Renal pelvis (tissue), 4 donors: ENCODE results near the gene PRKCZ. TPM values are rescaled to one million over a fixed set of nuclear protein-coding genes. Genes with fewer than 3 reads are reported as not detected.

Source experiments
- DNase-seq: peaks from one replicate; pipeline ENCODE4 v3.0.0-alpha.2; 2013
- polyA plus RNA-seq, 3 donors: library from polyadenylated mRNA; unstranded; fragments of 120-200 nt; gene quantifications; one replicate each; pipeline ENCODE4 v1.2.1, GENCODE V29; 2013; ENCODE audit not compliant: insufficient read length in 3 of 3

Gene PRKCZ
- polyA plus RNA-seq, 3 donors, result 33.2 to 37.7 (median 34.5) TPM

DNA sequence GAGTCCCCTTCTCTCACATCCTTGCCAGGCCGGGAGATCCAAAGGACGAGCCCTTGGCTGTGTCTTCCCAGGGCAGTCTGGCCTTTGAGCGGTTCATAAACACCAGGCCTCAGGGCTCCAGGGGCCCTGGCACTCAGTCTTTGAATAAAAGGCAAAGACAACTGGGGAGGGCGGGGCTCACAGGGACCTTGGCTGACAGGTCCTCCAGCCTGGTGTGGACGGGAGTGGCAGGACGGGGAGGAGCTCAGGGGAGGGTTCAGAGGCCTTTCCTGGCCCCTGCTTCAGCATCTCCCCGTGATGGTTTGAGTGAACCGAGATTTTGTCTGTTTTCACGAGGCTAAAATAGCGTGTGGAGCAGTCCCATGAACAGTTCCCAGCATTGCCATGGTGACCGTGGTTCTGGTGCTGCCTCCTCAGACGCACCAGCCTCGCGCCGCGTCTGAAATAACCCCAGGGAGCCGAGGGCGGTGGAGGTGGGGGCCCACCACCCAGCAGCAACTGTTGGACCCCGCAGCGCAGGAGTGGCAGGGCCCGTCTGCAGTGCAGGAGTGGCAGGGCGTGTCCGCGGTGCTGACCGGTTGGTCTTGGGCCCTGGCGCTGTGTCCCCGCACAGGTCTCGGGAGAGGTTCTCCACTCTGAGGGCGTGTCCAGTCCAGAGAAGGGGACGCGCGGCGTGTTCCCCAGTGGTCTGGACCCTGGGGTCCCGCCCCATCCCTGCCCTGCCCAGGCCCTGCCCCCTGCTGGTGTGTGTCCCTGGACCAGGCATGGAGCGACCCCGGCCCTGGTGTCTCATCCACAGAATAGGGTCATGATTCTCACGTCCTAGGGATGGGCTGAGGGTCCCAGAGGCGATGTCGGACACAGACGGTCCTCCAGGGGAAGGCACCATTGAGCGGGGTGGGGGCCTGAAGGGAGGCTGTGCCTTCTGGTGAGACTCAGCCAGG, 7.1 kb upstream of the PRKCZ start:
- DNase-seq, result no peak

DNA sequence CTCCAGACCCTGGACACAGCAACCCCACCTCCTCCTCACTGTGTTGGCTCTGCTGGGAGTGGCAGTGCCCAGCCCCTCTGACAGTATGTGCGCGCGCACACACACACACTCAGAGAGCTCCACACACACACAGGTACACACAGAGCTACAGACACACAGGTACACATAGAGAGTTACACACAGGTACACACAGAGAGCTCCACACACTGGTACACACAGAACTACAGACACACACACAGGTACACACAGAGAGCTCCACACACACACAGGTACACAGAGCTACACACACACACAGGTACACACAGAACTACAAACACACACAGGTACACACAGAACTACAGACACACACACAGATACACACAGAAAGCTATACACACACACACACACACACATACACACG, 6.3 kb upstream of the PRKCZ start:
- DNase-seq, result no peak

DNA sequence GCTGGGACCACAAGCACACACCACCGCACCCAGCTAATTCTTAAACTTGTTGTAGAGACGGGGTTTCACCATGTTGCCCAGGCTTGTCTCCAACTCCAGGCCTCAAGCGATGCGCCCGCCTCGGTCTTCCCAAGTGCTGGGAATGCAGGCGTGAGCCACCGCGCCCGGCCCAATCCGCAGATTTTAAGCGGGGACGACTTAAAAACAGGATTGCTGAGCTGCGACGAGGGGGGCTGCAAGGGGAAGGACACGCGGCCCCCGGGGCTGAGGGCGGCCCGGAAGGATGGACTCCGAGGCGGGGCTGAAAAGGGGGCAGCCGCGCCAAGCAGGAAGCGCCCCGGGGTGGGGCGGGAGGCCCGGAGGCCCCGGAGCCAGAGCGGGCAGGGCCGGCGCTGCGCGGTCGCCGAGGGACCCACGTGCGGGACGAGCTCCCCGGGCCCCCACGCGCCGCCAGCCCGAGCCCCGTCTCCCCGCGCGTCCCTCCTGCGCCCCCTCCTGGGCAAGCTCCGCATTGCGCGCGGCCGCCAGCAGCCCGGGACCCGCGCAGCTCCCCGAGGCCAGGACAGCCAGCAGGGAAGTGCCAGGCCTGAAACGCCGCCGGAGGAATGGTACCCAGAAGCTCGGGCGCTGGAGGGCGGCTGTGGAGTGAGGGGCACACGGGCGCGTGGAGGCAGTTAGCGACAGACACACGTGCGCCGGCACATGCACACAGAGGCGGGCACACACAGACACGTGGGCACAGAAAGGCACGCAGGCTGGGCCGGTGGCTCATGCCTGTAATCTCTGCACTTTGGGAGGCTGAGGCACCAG, 5.5 kb upstream of the PRKCZ start:
- peak; percentile 41 for DNase-seq

DNA sequence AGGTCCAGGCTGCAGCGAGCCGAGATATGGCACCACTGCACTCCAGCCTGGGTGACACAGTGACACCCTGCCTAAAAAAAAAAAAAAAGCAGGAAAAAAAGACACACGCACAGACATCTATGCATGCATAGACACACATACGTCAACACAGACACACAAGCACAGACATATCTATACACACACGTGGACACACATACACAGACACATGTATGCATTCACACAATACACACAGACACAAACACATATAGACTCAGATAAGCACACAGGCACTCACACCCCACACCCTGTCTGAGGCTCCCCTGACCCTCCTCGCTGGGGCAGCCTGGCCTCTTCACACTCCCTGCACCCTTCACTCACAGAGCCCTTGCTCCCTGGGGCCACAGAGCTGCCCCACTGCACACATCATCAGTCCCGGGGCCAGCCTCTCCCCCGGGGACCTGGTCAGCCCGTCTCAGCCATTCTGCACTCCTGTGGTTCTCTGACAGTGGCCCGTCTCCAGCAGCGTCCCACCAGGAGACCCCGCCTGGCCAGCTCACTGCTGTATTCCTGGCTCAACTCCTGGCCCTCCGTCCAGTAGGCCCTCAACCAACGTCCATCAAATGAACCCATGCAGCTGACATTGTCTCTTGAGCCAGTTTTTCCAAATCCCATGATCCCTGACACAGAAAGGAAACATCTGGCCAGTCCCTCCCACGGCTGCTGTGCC, 4.6 kb upstream of the PRKCZ start:
- no peak for DNase-seq

DNA sequence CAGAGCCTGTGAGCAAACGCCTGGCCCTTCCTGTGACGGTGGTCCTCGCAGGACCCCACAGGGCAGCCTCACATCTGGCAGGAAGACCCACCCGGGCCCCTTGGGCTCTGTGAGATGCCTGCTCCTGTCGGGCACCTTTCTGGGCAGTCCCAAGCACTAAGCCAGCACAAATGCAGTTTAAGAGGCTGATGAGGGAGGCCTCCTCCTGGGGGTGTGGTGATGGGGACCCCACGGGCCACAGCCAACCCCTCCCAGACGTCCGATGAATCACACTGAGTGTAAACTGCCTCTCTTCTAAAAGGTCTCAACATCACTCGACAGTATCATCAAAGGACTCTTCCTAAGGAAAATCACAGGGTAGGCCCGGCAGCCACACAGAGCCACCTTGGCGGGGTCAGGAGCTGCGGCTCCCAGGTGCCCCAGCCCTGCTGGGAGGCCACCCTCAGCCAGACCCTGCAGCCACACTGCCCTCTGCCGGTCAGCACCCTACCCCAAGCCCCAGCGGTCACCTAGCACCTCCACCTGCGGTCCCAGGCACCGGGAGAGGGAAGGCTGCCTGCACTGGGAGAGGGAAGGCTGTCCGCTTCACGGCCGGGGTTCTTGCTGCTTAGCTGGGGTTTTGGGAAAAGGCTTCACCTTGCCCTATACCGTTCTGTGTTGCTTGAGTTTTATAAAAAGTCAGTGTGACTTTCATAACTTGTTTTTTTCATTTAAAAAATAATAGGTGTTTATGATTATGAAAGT, 3.9 kb upstream of the PRKCZ start:
- peak; percentile 39 for DNase-seq

DNA sequence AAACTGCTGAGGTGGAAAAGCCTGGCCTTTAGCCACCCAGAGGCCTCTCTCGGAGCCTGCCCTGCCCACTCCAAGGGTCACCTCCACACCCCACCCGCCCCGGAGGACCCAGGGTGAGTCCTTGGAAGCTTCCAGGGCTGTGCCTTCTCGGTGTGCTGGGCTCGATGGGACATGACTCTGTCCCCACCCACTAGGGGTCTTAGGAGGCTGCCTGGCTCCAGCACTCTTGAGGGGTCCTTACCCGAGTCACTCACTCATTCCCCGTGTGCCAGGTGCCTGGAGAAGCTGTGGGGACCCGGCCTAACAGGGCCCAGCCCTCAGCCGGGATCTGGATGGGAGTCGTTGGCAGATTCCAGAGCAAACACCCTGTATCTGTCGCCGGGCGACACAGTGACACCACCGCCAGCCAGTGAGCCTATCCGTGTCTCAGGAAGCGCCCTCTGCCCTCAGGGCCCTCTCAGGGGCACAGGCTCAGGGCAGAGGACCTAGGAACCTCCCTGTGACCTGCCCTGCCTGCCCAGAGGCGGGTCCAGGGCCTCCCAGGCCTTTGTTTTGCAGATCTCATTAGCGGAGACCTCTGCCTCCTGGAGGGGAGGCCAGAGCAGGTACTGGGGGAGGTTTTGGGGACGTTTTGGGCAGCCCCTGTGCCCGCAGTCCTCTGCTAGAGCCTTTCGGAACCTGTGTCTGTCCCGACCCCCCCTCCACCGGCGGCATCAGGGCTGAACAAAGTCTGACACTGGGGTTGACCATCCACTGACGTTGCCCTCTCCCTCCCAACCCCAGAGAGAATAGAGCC, 3.1 kb upstream of the PRKCZ start:
- no peak for DNase-seq

DNA sequence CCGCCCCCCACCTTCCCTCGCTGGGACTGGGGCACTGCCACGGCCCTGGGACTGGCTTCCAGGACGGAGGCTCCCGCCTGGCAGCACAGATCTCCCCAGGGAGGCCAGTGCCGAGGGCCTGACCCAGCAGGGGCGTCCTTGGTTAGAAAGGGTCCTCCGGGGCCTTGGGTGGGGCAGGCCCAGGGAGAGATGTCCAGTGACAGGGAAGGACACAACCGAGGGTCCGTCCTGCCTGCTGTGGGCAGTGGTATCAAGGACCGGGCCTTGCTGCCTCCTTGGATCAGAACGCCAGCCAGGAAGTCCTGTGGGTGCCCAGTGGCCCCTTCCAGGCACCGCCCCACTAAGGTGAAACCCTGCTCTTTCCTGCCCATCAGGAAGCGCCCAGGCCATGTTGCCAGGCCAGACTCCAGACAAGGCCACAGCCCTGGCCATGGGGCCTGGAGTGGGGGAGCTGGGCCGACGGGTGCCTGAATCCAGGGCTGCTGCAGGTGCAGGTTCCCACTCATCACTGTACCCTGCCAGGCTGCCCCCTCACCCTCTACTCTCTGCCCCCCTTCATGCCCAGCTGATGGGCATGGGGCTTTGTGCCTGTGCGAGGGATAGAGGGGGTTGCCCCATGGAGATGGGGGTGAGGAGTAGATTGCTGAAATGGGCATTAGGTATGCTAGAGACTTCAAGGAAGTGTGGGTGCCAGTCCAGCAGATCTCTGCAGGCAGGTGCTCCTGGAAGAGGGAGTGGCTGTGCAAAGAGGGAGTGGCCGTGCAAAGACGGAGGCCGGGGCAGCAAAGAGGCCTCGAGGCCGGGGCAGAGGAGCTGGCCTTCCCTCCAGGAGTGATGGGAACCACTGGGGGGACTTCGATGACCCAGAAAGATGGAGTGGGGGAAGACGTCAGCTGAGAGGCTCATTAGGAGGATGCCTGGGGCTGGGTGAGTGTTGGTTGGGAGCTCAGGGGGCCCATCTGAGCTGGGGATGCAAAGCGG, 2.2 kb upstream of the PRKCZ start:
- DNase-seq, result no peak

DNA sequence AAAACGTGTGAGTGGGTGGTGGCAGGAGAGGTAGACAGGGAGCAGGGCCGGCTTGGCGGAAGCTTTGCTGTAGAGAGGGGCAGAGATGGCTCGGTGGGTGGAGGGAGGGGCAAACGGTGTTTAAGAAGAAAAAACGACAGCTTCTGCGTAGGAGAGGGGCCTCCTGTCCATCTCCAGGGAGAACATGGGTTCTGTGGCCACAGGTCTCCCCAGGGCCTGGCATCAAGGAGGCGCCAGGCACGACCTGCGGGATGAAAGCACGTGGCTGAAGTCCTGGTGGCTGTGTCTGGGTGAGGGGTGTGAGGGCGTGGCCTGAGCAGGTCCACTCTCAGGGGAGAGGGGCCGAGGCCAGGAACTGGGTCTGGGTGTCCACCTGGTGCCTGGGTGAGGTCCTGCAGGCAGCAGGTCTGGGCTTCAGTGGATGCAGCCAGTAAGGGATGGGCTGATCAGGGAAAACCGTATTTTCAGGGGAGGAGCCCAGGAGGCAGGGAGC, 940 bp upstream of the PRKCZ start:
- no peak for DNase-seq

DNA sequence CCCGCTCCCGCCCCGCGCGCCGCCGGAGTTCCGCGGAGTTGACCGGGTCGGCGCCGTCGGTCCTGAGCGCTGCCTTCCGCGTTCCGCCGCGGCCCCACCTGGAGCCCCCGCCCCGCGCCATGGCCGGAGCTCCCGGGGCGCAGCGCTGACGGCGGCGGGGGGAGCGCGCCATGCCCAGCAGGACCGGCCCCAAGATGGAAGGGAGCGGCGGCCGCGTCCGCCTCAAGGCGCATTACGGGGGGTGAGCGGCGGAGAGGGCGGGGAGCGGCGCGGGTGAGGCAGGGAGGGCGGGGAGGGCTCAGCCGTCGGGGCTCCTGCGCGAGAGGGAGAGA, 216 bp downstream of the PRKCZ start:
- no peak for DNase-seq

DNA sequence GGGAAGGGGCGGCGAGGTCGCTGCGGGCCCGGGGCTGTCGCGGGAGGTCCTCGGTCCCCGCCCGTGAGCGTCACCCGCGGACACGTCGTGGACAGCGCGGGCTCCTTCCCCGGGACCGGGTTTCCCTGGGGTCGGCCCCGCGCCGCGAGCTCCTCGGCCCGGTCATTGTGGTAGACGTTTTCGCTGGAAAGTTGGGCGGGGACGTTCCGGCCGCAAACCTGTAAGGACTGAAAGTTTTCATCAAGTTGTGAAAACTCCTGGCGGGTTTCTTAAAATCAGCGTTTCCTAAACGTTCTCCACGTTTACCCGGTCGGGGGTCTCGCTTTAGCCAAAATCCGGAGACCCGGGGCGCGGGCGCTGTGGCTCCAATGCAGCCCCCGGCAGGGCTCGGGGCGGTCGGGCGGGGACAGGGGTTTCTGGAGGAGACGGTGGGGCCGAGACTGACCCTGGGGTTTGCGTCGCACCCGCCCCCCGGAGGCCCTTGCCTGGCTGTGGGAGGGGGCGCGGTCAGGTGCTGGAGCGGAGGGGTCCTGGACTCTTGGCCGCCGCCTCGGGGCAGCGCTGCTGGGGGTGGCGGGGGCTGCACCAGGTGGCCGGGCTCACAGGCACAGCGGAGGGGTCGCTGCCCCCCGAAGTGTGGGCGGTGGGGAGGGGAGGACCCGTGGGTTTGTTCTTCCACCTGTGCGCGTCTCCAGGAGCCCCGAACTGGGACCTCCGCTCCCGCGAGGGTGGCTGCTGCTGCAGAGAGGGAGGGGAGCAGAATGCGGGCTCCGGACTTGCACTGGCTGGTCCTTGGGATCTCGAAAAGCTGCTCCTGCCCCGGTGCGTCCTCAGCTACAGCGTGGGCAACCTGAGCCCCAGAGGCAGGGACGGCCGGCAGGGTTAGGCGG, 827 bp downstream of the PRKCZ start:
- DNase-seq, result no peak

DNA sequence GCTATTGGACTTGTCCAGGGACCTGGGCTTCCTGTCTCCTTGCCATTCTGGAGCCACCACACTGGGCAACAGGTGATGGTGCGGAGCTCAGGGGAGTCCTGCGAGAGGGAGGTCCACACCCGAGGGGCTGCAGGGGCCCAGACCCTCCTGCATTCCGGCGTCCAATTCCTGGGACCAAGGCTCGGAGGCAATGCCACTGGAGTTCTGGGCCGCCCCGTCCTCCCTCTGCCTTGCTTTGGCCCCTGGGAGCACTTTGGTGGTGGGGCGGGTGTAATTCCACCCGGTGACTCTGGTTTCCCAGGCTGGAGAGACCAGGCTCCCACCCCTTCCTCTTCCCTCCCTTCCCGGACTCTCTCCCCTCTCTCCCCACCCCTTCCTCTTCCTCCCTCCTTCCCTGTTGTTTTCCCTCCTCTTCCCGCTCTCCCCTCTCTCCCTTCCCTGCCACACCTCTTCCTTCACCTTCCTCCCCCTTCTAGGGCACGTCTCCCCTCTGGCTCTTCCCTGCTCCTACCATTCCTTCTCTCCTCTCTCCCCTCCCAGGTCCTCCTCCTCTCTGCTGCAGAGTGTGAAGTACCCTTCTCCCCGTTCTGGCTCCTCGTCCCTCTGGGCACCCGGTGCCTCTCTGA, 2.0 kb downstream of the PRKCZ start:
- DNase-seq, result no peak

DNA sequence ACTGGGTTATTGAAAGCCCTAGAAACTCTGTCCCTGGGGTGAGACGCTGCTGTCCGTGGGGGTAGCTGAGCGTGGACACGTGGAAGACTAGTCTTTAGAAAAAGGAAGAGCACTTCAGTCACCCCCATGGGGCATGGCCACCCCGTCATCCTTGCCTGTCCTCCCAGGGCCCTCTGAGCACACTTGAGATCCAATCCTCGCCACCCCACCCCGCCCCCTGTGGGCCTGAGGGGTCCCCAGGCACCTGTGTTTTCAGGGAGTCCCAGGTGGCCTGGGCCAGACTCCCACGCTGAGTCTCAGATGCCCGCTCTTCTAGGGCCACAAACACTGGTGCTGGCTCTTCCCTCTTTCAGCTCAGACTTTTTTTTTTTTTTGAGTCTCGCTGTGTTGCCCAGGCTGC, 2.5 kb downstream of the PRKCZ start:
- no peak for DNase-seq

DNA sequence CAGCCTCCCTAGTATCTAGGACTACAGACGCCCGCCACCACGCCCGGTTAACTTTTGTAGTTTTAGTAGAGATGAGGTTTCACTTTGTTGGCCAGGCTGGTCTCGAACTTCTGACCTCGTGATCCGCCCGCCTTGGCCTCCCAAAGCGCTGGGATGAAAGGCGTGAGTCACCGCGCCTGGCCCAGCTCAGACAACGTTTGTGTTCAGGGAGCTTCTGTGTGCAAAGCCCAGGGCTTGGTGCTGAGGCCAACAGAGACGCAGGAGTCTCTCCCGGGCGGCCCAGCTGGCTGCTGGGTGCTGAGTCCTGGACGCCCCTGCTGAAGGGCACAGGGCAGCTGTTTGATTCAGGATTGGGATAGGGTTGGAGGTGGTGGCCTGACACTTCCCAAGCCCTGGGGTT, 3.0 kb downstream of the PRKCZ start:
- no peak for DNase-seq

DNA sequence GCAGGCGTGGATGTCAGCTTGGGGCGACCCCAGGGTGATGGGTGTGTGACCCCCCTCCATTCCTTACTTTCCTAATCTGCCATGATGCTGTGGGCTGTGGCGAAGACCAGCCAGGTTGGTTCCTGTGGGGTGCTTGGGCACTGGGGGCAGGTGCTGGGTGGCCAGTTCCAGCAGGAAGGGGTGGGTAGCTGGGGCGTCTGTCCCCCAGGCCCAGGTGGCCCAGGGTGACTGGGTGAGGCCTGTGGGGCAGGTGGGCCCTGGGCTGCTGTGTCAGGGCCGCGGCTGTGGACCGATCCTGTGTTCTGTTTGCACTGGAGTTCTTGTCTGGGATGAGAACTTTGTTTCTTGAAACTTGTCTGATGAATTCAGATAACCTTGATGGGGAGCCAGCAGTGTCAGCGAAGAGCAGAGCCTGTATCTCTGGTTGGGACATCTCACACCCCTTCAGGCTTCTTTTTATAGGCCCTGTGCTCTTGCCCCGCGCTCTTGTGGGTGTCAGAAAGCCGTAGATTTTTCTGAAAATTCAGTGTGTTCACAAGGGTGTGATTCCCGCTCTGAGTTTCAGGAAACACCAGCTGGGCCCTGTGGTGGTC, 3.7 kb downstream of the PRKCZ start:
- DNase-seq, result no peak

DNA sequence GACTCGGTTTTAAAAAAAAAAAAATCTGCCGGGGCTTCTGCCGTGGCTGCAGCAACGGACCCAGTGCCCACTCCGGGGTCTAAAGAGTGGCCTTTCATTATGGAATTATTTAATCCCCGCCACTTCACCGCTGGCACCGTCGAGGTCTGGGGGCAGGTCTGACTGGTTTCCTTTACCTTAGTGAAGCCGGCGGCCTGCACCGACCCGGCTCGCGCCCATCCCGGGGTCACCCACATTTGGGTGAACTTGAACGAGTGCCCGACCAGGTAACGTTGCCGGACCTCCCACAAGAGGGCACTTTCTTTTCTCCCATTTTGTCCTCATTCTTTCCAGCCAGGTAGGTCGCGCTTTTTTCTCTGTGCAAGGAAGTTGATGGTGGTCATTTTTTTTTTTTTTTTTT, 4.3 kb downstream of the PRKCZ start:
- no peak for DNase-seq

DNA sequence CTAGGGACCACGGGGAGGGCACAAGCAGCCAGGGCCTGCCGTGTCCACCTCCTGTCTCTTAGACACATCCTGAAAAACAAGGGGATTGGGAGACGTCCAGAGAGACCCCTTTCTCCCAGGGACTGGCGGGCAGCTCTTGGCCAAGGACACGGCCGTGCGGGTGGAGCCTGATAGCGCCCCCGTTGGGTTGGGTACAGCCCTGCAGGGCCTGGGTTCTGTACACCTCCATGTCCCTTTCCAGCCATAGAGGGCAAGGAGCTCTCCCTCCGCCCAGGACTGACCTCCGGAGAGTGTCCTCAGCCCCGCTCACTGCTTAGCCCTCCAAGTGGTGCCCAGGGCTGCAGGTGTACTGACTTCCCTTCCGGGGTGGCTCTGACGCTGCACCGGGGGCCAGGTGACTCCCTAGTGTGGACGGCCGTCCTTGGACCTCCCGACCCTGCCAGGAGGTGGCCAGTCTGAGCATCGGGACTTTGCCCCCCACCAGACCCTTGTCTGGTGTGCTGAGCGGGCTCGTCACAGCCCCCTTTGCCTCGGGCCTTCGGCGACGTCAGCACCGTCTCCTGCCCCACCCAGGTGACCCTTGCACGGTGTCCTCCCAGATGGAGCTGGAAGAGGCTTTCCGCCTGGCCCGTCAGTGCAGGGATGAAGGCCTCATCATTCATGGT, 5.8 kb downstream of the PRKCZ start:
- DNase-seq, result no peak
